HG03342 (cell line): ENCODE results near the gene ZBTB37.
"Not testable (repeated sequence)": the region's sequence is repeated elsewhere in the genome, so short reads cannot be mapped to it uniquely, and the experiment has no call there.

ENCODE experiments used
- ATAC-seq: cut with Tn5 transposase; IDR thresholded peaks from one replicate; pipeline ENCODE4 v1.9.1; 2021; ENCODE audit warnings: mild to moderate bottlenecking, moderate library complexity; ENCODE audit not compliant: unreplicated experiment

ZBTB37 gene

GRCh38 chr1:173868266-173869020 lies at the start of gene ZBTB37:
Gene ZBTB37, plus strand, starts transcription at chr1:173868380. Its CDS starts 1,846 bp downstream, at chr1:173870226.
- peak; percentile 55 for ATAC-seq

GRCh38 chr1:173818459-173818858 lies 49.7 kb upstream of the ZBTB37 start:
- no peak for ATAC-seq

DNA sequence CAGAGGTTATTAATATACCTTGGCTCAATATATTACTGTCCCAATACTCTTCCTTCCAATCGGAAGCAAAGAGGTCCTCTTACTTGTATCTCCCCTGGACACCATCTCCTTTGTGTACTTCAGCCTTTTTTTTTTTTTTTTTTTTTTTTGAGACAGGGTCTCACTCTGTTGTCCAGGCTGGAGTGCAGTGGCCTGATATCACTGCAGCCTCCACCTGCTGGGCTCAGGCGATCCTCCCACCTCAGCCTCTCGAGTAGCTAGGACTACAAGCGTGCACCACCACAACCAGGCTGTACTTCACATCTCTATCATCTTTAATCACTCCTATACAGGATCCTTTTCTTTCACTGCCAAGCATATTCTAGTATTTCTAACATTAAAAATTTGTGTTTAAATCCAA lies 46.5 kb upstream of the ZBTB37 start:
- no peak for ATAC-seq

GRCh38 chr1:173823781-173824314 lies 44.3 kb upstream of the ZBTB37 start:
- peak; percentile 37 for ATAC-seq

- ATAC-seq: peak; percentile 79
Observed at GRCh38 chr1:173824315-173825081, 43.7 kb upstream of the ZBTB37 start, which contains the start of the genes CENPL and DARS2. Gene CENPL, minus strand, starts transcription at chr1:173824883. Its CDS starts 13,584 bp downstream, at chr1:173811299. Gene DARS2, plus strand, starts transcription at chr1:173824673. Its CDS starts 557 bp downstream, at chr1:173825230.

GRCh38 chr1:173827611-173828010 lies 40.6 kb upstream of the ZBTB37 start:
- no peak for ATAC-seq

- no peak for ATAC-seq
Observed at GRCh38 chr1:173832748-173833147, 35.4 kb upstream of the ZBTB37 start.

- no peak for ATAC-seq
Observed at GRCh38 chr1:173852105-173852504, 16.1 kb upstream of the ZBTB37 start.

- no peak for ATAC-seq
Observed at GRCh38 chr1:173853074-173853473, 15.1 kb upstream of the ZBTB37 start.

DNA sequence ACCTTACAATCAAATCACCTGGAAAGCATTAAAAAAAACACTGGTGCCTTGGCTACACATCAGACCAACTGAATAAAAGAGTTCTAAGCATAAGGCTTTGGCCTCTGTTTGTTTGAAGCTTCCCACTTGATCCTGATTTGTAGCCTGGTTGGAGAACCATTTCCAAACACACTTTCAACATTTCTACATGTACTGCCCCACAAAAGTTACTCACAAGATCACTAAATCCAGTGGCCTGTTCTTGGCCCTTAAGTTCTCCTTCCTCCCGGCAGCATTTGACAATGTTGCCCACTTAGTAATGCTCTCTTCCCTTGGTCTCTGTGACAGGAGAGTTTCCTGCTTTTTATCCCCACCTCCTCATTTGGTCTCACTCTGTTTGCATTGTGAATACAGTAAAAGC lies 12.2 kb upstream of the ZBTB37 start:
- no peak for ATAC-seq

DNA sequence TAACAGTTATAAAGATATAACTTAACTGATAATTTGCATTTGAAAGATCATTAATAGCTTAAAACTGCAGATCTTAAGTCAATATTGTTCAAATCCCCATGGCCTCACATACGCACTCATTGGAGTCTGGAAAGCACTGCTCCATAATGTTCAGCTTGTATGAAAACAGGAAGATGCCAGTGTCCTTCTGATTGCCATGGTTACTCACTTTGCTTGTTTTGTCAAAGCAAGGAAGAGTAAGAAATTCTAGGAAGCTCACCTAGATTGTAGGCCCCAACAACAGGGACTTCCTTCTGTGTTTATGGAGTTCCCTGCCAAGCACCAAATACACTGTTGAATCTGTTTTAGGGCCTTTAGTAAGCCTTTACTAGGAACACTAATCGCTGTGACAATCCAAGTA lies 11.3 kb upstream of the ZBTB37 start:
- ATAC-seq: no peak

DNA sequence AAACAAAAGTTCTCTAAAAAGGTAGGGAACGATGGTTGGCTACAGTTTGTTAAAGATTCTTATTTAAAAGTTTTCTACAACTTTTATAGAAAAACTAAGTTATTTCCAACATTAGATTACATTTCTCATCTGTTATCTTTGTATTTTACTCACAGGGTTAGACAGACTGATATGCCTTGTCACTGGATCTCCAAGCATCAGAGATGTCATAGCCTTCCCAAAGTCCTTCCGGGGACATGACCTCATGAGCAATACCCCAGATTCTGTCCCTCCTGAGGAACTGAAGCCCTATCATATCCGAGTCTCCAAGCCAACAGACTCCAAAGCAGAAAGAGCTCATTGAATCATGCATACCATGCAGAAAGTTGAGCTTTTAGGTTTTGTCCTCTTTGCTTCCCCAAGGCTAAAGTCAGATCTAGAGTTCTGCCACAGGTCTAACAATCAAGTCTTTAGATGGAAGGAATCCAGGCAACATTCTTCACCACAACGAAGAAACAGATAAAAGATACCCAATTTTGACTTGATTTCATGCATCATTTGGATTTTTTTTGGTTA lies 10.7 kb upstream of the ZBTB37 start:
- ATAC-seq: no peak

- ATAC-seq: not testable (repeated sequence)
Observed at GRCh38 chr1:173859547-173859946, 8.6 kb upstream of the ZBTB37 start.

GRCh38 chr1:173860065-173860464 lies 8.1 kb upstream of the ZBTB37 start:
- ATAC-seq: no peak

GRCh38 chr1:173861731-173862145 lies 6.4 kb upstream of the ZBTB37 start:
- no peak for ATAC-seq

DNA sequence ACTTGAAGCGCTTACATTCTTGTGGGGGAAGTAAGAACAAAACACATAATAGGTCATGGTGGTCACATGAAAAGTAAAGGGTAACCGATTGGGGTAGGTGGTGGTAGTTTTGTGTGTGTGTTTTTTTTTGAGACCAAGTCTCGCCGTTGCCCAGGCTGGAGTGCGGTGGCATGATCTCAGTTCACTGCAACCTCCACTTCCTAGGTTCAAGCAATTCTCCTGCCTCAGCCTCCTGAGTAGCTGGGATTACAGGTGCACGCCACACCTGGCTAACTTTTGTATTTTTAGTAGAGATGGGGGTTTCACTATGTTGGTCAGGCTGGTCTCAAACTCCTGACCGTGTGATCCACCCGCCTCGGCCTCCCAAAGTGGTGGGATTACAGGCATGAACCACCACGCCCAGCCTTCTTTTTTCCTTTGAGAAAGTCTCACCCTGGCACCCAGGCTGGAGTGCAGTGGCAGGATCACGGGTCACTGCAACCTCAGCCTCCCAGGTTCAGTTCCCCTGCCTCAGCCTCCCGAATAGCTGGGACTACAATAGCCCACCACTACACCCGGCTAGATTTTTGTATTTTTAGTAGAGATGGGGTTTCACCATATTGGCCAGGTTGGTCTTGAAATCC lies 5.9 kb upstream of the ZBTB37 start:
- not testable (repeated sequence) for ATAC-seq

- no peak for ATAC-seq
Observed at GRCh38 chr1:173862769-173863223, 5.4 kb upstream of the ZBTB37 start.

GRCh38 chr1:173863224-173864161 lies 4.7 kb upstream of the ZBTB37 start:
- ATAC-seq: no peak

DNA sequence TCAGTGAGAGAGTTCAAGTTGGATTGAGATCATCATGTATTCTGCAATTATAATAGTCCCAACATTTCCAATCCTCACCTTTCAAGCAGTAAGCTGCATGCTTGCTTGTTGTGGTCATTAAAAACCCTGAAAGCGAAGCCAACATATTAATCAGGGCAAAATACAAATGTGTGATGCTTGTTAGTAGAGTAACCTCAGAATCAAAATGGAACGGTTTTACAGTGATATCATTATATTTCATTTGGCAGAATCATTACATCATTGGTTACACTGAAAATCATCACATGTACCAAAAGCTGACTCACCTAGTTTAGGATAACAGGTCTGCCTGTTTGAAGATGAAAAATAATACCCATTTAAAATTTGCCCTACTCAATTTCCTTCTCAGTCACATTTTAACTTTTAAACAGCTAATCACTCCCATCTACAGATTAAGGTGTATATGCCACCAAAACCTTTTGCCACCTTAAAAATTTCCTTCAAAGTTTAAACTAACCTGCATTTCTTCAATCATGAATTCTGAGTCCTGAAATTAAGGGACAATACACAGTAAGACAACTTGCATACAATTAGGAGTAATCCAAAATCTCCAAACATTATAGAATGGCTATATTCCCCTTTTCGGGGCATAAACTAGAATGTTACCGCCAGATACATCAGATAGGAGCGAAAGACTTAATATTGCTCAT lies 3.9 kb upstream of the ZBTB37 start:
- ATAC-seq: no peak
